Activated CD4-positive, alpha-beta T cell treated with anti-CD3 and anti-CD28 coated beads, Interleukin-2, amount 50 U/mL, for 1 hour (primary cell): ENCODE results near the gene TCF4.

Experiments
- DNase-seq: peaks from one replicate; pipeline ENCODE4 v3.0.0-alpha.2; 2020

The TCF4 gene

GRCh38 chr18:55317864-55318263 lies 270.1 kb downstream of the TCF4 start:
- no peak for DNase-seq

GRCh38 chr18:55317324-55317723 lies 270.7 kb downstream of the TCF4 start:
- no peak for DNase-seq

- DNase-seq = no peak
Measured at GRCh38 chr18:55316486-55317184, 271.4 kb downstream of the TCF4 start.

GRCh38 chr18:55314615-55315237 lies 273.3 kb downstream of the TCF4 start:
- no peak for DNase-seq

- no peak for DNase-seq
Measured at GRCh38 chr18:55314031-55314430, 274.0 kb downstream of the TCF4 start.

GRCh38 chr18:55310863-55311262 lies 277.1 kb downstream of the TCF4 start:
- DNase-seq = no peak

GRCh38 chr18:55310044-55310676 lies 277.8 kb downstream of the TCF4 start:
- no peak for DNase-seq

- DNase-seq = no peak
Measured at GRCh38 chr18:55309249-55309648, 278.7 kb downstream of the TCF4 start.

GRCh38 chr18:55307505-55307904 lies 280.5 kb downstream of the TCF4 start:
- no peak for DNase-seq

- no peak for DNase-seq
Measured at GRCh38 chr18:55306359-55307024, 281.5 kb downstream of the TCF4 start.

- DNase-seq = no peak
Measured at GRCh38 chr18:55302167-55302833, 285.7 kb downstream of the TCF4 start.

- no peak for DNase-seq
Measured at GRCh38 chr18:55301824-55302166, 286.2 kb downstream of the TCF4 start.

- no peak for DNase-seq
Measured at GRCh38 chr18:55300936-55301531, 287.0 kb downstream of the TCF4 start.

GRCh38 chr18:55300421-55300935 lies 287.5 kb downstream of the TCF4 start:
- DNase-seq = no peak

- DNase-seq = no peak
Measured at GRCh38 chr18:55296778-55297177, 291.2 kb downstream of the TCF4 start.

GRCh38 chr18:55296115-55296514 lies 291.9 kb downstream of the TCF4 start:
- DNase-seq = no peak

GRCh38 chr18:55290898-55291297 lies 297.1 kb downstream of the TCF4 start:
- no peak for DNase-seq

- no peak for DNase-seq
Measured at GRCh38 chr18:55289775-55290174, 298.2 kb downstream of the TCF4 start.

- DNase-seq = no peak
Measured at GRCh38 chr18:55289048-55289447, 298.9 kb downstream of the TCF4 start.

- DNase-seq = no peak
Measured at GRCh38 chr18:55287935-55288868, 299.8 kb downstream of the TCF4 start.

GRCh38 chr18:55287149-55287806 lies 300.7 kb downstream of the TCF4 start:
- DNase-seq = no peak
